Prostate gland (tissue), 2 donors: ENCODE results near the gene SMC1B. TPM values are rescaled to one million over a fixed set of nuclear protein-coding genes. Genes with fewer than 3 reads are reported as not detected.

Source experiments
- DNase-seq: peaks from one replicate; pipeline ENCODE4 v3.0.0-alpha.2; 2019; ENCODE audit warnings: low spot score
- H3K27ac ChIP-seq, 2 donors: fragments of 200-600 bp; sonication (generic); 2 replicates each; pipeline ENCODE4 v1.5.1; 2017 to 2019
- H3K27me3 ChIP-seq: fragments of 200-600 bp; sonication (generic); replicated peaks from 2 replicates; pipeline ENCODE4 v1.5.1; 2019; ENCODE audit not compliant: insufficient read depth
- H3K36me3 ChIP-seq, 2 donors: fragments of 200-600 bp; sonication (generic); 1 replicate in 1 of 2; 2 replicates in 1 of 2; pipeline versions ENCODE4 v1.5.1 to v1.8.1; 2017 to 2019
- H3K4me1 ChIP-seq: fragments of 200-600 bp; sonication (generic); replicated peaks from 2 replicates; pipeline ENCODE4 v1.5.1; 2019
- H3K4me3 ChIP-seq, 2 donors: fragments of 200-600 bp; sonication (generic); 2 replicates each; pipeline ENCODE4 v1.5.1; 2017 to 2019
- H3K9me3 ChIP-seq: fragments of 200-600 bp; sonication (generic); 2 replicates; pipeline ENCODE4 v1.5.1; 2017
- POLR2A ChIP-seq: fragments of 450-650 bp; IDR thresholded peaks from one replicate; pipeline ENCODE4 v1.6.1; 2016; ENCODE audit warnings: antibody characterized with exemption, mild to moderate bottlenecking
- POLR2AphosphoS5 ChIP-seq: sonication (generic); formaldehyde crosslinking; IDR thresholded peaks from one replicate; pipeline ENCODE4 v1.6.1; 2017; ENCODE audit warnings: antibody characterized with exemption
- WGBS: methylation state at CpG from one replicate; pipeline ENCODE4 v1.1.5; 2018; 5-methylcytosine and 5-hydroxymethylcytosine counted together
- intact Hi-C: fragments of 100-400 bp; cut with DNase I; formaldehyde crosslinking; loops from one replicate; pipeline ENCODE4 v1.14.2; 2022
- total RNA-seq, 2 donors: library from RNA; depleted of rRNA; stranded (reverse); fragments of >200 nt; gene quantifications; one replicate each; pipeline ENCODE4 v1.1.0, GENCODE V29; 2016
- TF ChIP-seq, protein P1 (sequence below), 4 experiments: fragments of 200-600 bp in 2 of 4; fragments of 450-650 bp in 2 of 4; sonication (generic) in 2 of 4; IDR thresholded peaks; 1 replicate in 3 of 4; 2 replicates in 1 of 4; pipeline ENCODE4 v1.5.1; 2016 to 2019; ENCODE audit warnings: antibody characterized with exemption in 4 of 4, mild to moderate bottlenecking in 2 of 4, moderate library complexity in 2 of 4

SMC1B gene
- total RNA-seq, 2 donors from 2014 or later: 8.2 TPM; not detected in 1

DNA sequence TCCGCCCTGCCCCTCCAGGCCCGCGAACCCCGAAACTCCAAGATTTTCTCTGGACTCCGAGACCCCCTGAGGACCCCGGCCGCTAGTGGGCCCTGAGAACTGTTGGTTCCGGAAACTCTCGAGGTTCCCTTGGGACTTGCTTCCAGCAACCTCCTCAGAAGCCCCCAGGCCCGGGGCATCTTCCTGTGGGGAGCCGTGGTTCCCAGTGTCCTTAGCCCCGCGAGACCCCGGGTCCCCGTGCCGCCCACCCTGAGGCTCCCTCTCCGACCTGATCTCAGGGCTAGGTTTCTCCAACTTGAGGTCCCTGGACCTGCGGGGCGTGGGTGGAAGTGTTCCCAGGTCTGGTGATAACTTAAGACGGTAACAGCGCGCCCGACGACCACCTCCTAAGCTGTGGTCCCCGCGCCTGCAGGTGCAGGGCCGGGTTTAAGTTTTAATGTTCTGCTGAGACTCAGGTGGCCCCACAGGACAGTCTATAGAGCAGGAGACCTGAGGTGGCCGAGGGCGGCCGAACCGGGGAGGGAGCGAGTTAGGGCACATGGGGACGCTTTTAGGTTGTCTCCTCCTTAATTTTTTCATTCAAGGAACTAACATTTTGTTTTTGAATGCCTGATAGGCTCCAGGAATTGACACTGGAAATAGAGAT lies 102.9 kb downstream of the SMC1B start:
- Histone ChIP-seq H3K36me3 (no peaks in the 10 kb centered on the region), H3K27ac (peak overlapping the region; percentile 87 to 96), H3K4me3 (peak overlapping the region; percentile 95 to 96), H3K4me1 (peaks cover 7% of the 10 kb centered on the region), H3K9me3 (no peaks in the 10 kb centered on the region), H3K27me3 (no peaks in the 10 kb centered on the region)
- under 1% methylated on average over 33 of the region's 33 CpGs for WGBS
- TF ChIP-seq POLR2AphosphoS5 (no peak), POLR2A (no peak)
- TF ChIP-seq, protein P1, sequence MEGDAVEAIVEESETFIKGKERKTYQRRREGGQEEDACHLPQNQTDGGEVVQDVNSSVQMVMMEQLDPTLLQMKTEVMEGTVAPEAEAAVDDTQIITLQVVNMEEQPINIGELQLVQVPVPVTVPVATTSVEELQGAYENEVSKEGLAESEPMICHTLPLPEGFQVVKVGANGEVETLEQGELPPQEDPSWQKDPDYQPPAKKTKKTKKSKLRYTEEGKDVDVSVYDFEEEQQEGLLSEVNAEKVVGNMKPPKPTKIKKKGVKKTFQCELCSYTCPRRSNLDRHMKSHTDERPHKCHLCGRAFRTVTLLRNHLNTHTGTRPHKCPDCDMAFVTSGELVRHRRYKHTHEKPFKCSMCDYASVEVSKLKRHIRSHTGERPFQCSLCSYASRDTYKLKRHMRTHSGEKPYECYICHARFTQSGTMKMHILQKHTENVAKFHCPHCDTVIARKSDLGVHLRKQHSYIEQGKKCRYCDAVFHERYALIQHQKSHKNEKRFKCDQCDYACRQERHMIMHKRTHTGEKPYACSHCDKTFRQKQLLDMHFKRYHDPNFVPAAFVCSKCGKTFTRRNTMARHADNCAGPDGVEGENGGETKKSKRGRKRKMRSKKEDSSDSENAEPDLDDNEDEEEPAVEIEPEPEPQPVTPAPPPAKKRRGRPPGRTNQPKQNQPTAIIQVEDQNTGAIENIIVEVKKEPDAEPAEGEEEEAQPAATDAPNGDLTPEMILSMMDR (IDR thresholded peaks at IDR 0.05): no peak
- no peak for DNase-seq
- intact Hi-C loops: no loop called here

DNA sequence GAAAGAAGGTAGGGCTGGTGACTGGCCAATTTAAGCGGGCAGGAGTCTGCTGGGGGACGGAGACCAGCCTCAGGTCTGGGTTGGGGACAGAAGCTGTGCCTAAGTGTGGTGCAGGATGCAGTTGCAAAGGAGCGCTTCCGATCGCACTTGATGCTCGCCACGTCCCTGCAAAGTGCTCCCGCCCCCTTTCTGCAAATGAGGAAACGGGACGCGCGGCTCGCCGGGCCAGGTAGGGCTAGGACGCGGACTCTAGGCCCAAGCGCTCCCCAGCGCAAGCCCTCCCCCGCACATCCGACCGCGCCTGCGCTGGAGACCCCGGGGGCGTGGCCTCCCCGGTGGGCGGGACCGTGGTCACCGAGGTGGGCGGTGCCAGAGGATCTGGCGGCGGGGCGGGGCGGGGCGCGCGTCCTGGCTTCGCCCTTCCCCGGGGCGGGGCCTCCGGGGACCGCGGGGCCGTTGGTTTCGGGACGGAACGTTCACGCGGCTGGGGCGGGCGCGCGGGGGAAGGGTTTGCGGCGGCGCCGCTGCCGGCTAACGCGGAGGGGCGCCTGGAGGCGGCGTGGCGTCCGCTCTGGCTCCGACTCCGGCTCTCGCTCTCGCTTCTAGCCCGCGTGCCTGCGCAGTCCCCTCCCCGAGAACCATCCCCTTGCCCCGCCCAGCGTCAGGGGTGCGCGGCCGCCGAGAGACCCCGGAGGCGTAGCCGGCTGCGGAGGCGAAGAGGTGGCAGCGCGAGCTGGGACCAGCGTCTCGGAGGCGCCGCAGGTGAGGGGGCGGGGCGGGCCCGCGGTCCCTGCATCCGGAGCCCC lies 103.8 kb downstream of the SMC1B start, which contains the start of gene FAM118A:
Gene FAM118A, plus strand, starts transcription at position 513 of the 806 bp plus-strand sequence. CDS start 12,446 bp downstream, outside the sequence.
- H3K36me3 ChIP-seq: no peaks in the 10 kb centered on the region
- TF ChIP-seq, protein P1 (IDR thresholded peaks at IDR 0.05): peak in 3 of 4 experiments; percentile 24 to 43 (median 42)
- TF ChIP-seq POLR2AphosphoS5 (peak; percentile 92), POLR2A (peak; percentile 89)
- under 1% methylated on average over 67 of the region's 95 CpGs for WGBS
- DNase-seq: peak; percentile 94
- intact Hi-C loops: loop anchor here (2.0 kb wide), 1 partner anchor 41 kb away; no protein-coding TSS in a partner anchor
- no peaks in the 10 kb centered on the region for H3K9me3 ChIP-seq
- H3K27ac ChIP-seq: peak within 1 kb of the TSS; percentile 87 to 96
- H3K4me3 ChIP-seq: peak within 1 kb of the TSS; percentile 95 to 96
- no peaks in the 10 kb centered on the region for H3K27me3 ChIP-seq
- peaks cover 7% of the 10 kb centered on the region for H3K4me1 ChIP-seq

DNA sequence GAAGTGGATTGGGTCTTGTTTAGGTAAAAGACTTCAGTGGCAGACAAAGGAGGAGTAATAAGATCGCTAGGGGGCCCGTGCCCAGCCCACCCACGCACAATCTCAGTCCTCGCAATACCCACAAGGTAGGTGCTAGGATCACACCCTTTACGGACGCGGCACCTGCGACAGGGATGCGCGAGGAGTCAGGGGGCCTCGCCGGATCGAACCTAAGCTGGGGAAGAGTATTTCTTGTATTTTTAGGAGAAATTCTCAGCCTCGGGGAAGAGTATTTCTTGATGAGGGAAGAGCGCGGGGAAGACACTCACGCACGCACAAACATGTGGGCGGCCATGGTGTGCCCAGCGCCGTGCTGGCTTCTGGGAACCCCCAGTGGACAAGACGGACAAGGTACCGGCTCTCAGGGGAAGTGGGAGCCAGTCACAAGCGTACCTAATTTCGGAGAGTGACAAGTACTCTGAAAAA lies 104.4 kb downstream of the SMC1B start:
- Histone ChIP-seq H3K9me3 (no peaks in the 10 kb centered on the region), H3K4me3 (peak overlapping the region; percentile 95 to 96), H3K27ac (peak overlapping the region; percentile 87 to 96), H3K27me3 (no peaks in the 10 kb centered on the region), H3K36me3 (no peaks in the 10 kb centered on the region), H3K4me1 (peaks cover 3% of the 10 kb centered on the region)
- WGBS: 44% methylated on average over 25 of the region's 25 CpGs
- TF ChIP-seq POLR2A (no peak), POLR2AphosphoS5 (no peak)
- TF ChIP-seq, protein P1 (IDR thresholded peaks at IDR 0.05): no peak
- no peak for DNase-seq
- intact Hi-C loops: loop anchor here (2.0 kb wide), 1 partner anchor 40 kb away; no protein-coding TSS in a partner anchor

DNA sequence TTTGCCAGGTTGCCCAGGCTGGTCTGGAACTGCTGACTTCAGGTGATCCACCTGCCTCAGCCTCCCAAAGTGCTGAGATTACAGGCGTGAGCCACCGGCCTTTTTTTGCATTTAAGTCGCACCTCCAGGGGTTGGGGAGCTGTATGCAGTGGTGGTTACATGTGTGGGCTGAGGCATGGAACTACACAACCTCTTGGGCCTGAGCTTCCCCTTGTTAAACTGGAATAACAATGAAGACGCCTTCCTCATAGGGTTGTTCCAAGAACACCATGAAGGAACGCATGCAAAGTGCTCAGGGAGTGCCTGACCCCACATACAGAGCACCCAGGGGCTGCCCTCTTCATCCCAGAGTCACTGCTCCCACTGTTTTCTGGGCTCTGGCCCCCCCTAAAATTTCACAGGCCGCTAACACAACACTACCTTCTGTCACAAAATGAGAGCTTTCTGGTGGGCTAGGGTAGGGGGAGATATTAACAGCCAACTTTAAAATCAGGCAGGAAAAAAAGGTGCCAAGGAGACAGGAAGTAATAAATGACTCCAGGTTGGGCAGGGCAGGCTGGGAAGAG lies 104.9 kb downstream of the SMC1B start:
- Histone ChIP-seq H3K27me3 (no peaks in the 10 kb centered on the region), H3K4me3 (no peak overlapping the region), H3K9me3 (no peaks in the 10 kb centered on the region), H3K27ac (peak overlapping the region; percentile 87 to 96), H3K36me3 (no peaks in the 10 kb centered on the region), H3K4me1 (peaks cover 2% of the 10 kb centered on the region)
- no peak for DNase-seq
- intact Hi-C loops: loop anchor here (2.0 kb wide), 1 partner anchor 40 kb away; no protein-coding TSS in a partner anchor
- no peak for TF ChIP-seq POLR2AphosphoS5
- no peak for TF ChIP-seq POLR2A
- TF ChIP-seq, protein P1 (IDR thresholded peaks at IDR 0.05): no peak
- 69% methylated on average over 6 of the region's 6 CpGs for WGBS
